GM12864 (cell line): ENCODE data around the gene DPAGT1.

ENCODE experiments used
- DNase-seq: peaks from one replicate; pipeline ENCODE4 v3.0.0-alpha.2; 2011; ENCODE audit warnings: low read depth
- H3K4me3 ChIP-seq: 2 replicates; pipeline ENCODE4 v1.5.1; 2011; ENCODE audit warnings: mild to moderate bottlenecking, low read depth, low read length, control low read depth
- CTCF ChIP-seq: IDR thresholded peaks from 2 replicates; pipeline ENCODE4 v1.5.1; 2011; ENCODE audit warnings: low read depth, mild to moderate bottlenecking, moderate library complexity, low read length, control low read depth, inconsistent platforms; ENCODE audit errors: missing control alignments

DPAGT1 gene

GRCh38 chr11:119110439-119110838 lies 8.8 kb upstream of the DPAGT1 start:
- no peak for DNase-seq
- no peak overlapping the region for H3K4me3 ChIP-seq
- no peak for TF ChIP-seq CTCF

GRCh38 chr11:119109843-119110242 lies 8.2 kb upstream of the DPAGT1 start:
- no peak overlapping the region for H3K4me3 ChIP-seq
- DNase-seq = no peak
- no peak for TF ChIP-seq CTCF

- no peak for DNase-seq
- TF ChIP-seq CTCF = no peak
- H3K4me3 ChIP-seq = peak overlapping the region; percentile 89
Observed at GRCh38 chr11:119108857-119109221, 7.2 kb upstream of the DPAGT1 start.

GRCh38 chr11:119108146-119108856 lies 6.6 kb upstream of the DPAGT1 start:
- no peak for DNase-seq
- TF ChIP-seq CTCF = no peak
- H3K4me3 ChIP-seq = peak overlapping the region; percentile 89

GRCh38 chr11:119107538-119108145 lies 6.0 kb upstream of the DPAGT1 start:
- no peak for TF ChIP-seq CTCF
- DNase-seq = no peak
- H3K4me3 ChIP-seq = peak overlapping the region; percentile 89

- peak within 1 kb of the TSS; percentile 89 for H3K4me3 ChIP-seq
- TF ChIP-seq CTCF = no peak
- peak; percentile 84 for DNase-seq
Observed at GRCh38 chr11:119106564-119107537, 5.2 kb upstream of the DPAGT1 start, which contains the start of gene C2CD2L. C2CD2L (plus strand) TSS chr11:119107344; CDS start chr11:119107742, 398 bp downstream.
